Small intestine (tissue), 7 donors: ENCODE data around the gene MYD88. TPM values are rescaled to one million over a fixed set of nuclear protein-coding genes. Genes with fewer than 3 reads are reported as not detected.

Source experiments
- DNase-seq, 2 donors: peaks; one replicate each; pipeline versions ENCODE4 v3.0.0 to v3.0.0-alpha.2; 2013
- FAIRE-seq: peaks from 2 replicates; lab custom pipeline; 2012; peaks lifted over from hg19 to GRCh38; lab: Jason Lieb, UNC
- H3K27ac ChIP-seq, 3 donors: one replicate each; pipeline ENCODE4 v1.5.1; 2013; ENCODE audit warnings: low read length in 2 of 3, mild to moderate bottlenecking in 2 of 3, control low read depth in 1 of 3, inconsistent platforms in 1 of 3, low read depth in 1 of 3, moderate library complexity in 1 of 3
- H3K27me3 ChIP-seq, 3 donors: one replicate each; pipeline ENCODE4 v1.6.1; 2013; ENCODE audit warnings: low read length in 3 of 3, inconsistent platforms in 1 of 3; ENCODE audit not compliant: control insufficient read depth in 3 of 3, insufficient read depth in 3 of 3
- H3K36me3 ChIP-seq, 3 donors: one replicate each; pipeline ENCODE4 v1.6.1; 2013; ENCODE audit warnings: low read length in 3 of 3, inconsistent platforms in 1 of 3, low read depth in 1 of 3, mild to moderate bottlenecking in 1 of 3, moderate library complexity in 1 of 3; ENCODE audit not compliant: control insufficient read depth in 3 of 3, insufficient read depth in 2 of 3
- H3K4me1 ChIP-seq, 3 donors: one replicate each; pipeline ENCODE4 v1.6.1; 2013; ENCODE audit warnings: low read length in 2 of 3, inconsistent platforms in 1 of 3, low read depth in 1 of 3, mild to moderate bottlenecking in 1 of 3, moderate library complexity in 1 of 3; ENCODE audit not compliant: control insufficient read depth in 3 of 3, insufficient read depth in 2 of 3
- H3K4me3 ChIP-seq, 3 donors: one replicate each; pipeline ENCODE4 v1.5.1; 2013; ENCODE audit warnings: low read length in 3 of 3, control low read depth in 1 of 3, inconsistent platforms in 1 of 3, low read depth in 1 of 3, mild to moderate bottlenecking in 1 of 3, moderate library complexity in 1 of 3
- H3K9me3 ChIP-seq, 2 donors: one replicate each; pipeline ENCODE4 v1.6.1; 2013; ENCODE audit warnings: low read depth in 1 of 2, low read length in 1 of 2; ENCODE audit not compliant: control insufficient read depth in 2 of 2, insufficient read depth in 1 of 2
- WGBS, 3 donors: extraction: QIAGEN DNeasy Blood & Tissue Kit; methylation state at CpG; one replicate each; pipeline ENCODE4 v1.1.7; 2013; 5-methylcytosine and 5-hydroxymethylcytosine counted together
- polyA plus RNA-seq, 4 donors: library from polyadenylated mRNA; stranded (reverse) in 3 of 4; unstranded in 1 of 4; fragments of 200-250 nt in 3 of 4; fragments of 120-200 nt in 1 of 4; gene quantifications; one replicate each; pipeline versions ENCODE4 v1.2.1 to v1.2.3, GENCODE V29; 2013
- donor health status: healthy with polysubstance abuse.
- donor health status: control.
- donor health status: control.
- donor health status: Bipolar disorder and iron deficiency.
- donor health status: healthy.

Gene MYD88
- polyA plus RNA-seq, 4 donors: 30.5 to 62.2 (median 41.8) TPM

- Histone ChIP-seq H3K4me1 (no peaks in the 10 kb centered on the region), H3K27ac (peak overlapping the region in 2 of 3 donors; percentile 28 to 67), H3K27me3 (peaks cover 0 to 4% (median 0%) of the 10 kb centered on the region in 3 donors), H3K4me3 (no peak overlapping the region), H3K36me3 (no peaks in the 10 kb centered on the region), H3K9me3 (peaks cover 0 to 2% of the 10 kb centered on the region in 2 donors)
- WGBS, 3 donors: 76 to 80% (median 80%) methylated on average over 3 of the region's 3 CpGs
- no peak for DNase-seq
- no peak for FAIRE-seq
Measured at GRCh38 chr3:38150780-38151528, 12.5 kb downstream of the MYD88 start.

- DNase-seq: peak in 1 of 2 donors; percentile 67
- H3K36me3 ChIP-seq: no peaks in the 10 kb centered on the region
- H3K9me3 ChIP-seq: no peaks in the 10 kb centered on the region
- H3K27ac ChIP-seq: peak overlapping the region in 2 of 3 donors; percentile 28 to 67
- H3K27me3 ChIP-seq: no peaks in the 10 kb centered on the region
- no peaks in the 10 kb centered on the region for H3K4me1 ChIP-seq
- no peak for FAIRE-seq
- 64 to 83% (median 71%) methylated on average over 3 of the region's 3 CpGs for WGBS, 3 donors
- H3K4me3 ChIP-seq: no peak overlapping the region
Measured at GRCh38 chr3:38151667-38152265, 13.3 kb downstream of the MYD88 start.

GRCh38 chr3:38152609-38153008 lies 14.1 kb downstream of the MYD88 start:
- Histone ChIP-seq H3K9me3 (no peaks in the 10 kb centered on the region), H3K4me3 (no peak overlapping the region), H3K27ac (no peak overlapping the region), H3K4me1 (no peaks in the 10 kb centered on the region), H3K36me3 (no peaks in the 10 kb centered on the region), H3K27me3 (no peaks in the 10 kb centered on the region)
- 89 to 95% (median 93%) methylated on average over 2 of the region's 2 CpGs for WGBS, 3 donors
- DNase-seq: no peak
- FAIRE-seq: no peak

- no peak overlapping the region for H3K4me3 ChIP-seq
- H3K36me3 ChIP-seq: no peaks in the 10 kb centered on the region
- no peak overlapping the region for H3K27ac ChIP-seq
- H3K27me3 ChIP-seq: no peaks in the 10 kb centered on the region
- no peaks in the 10 kb centered on the region for H3K4me1 ChIP-seq
- 92 to 100% (median 100%) methylated on average over 2 of the region's 2 CpGs for WGBS, 3 donors
- DNase-seq (no peak), FAIRE-seq (no peak)
- no peaks in the 10 kb centered on the region for H3K9me3 ChIP-seq
Measured at GRCh38 chr3:38153221-38153620, 14.8 kb downstream of the MYD88 start.

- no peak overlapping the region for H3K27ac ChIP-seq
- no peaks in the 10 kb centered on the region for H3K9me3 ChIP-seq
- H3K27me3 ChIP-seq: no peaks in the 10 kb centered on the region
- DNase-seq: no peak
- FAIRE-seq: no peak
- H3K4me3 ChIP-seq: no peak overlapping the region
- H3K36me3 ChIP-seq: no peaks in the 10 kb centered on the region
- WGBS, 3 donors: 84 to 89% (median 88%) methylated on average over 2 of the region's 2 CpGs
- no peaks in the 10 kb centered on the region for H3K4me1 ChIP-seq
Measured at GRCh38 chr3:38154033-38154494, 15.6 kb downstream of the MYD88 start.

- DNase-seq: peak in 1 of 2 donors; percentile 35
- H3K27ac ChIP-seq: no peak overlapping the region
- H3K4me3 ChIP-seq: no peak overlapping the region
- H3K36me3 ChIP-seq: no peaks in the 10 kb centered on the region
- 41 to 54% (median 50%) methylated on average over 2 of the region's 2 CpGs for WGBS, 3 donors
- H3K27me3 ChIP-seq: no peaks in the 10 kb centered on the region
- no peaks in the 10 kb centered on the region for H3K4me1 ChIP-seq
- FAIRE-seq: no peak
- H3K9me3 ChIP-seq: no peaks in the 10 kb centered on the region
Measured at GRCh38 chr3:38154625-38155255, 16.3 kb downstream of the MYD88 start.

- no peak overlapping the region for H3K27ac ChIP-seq
- no peaks in the 10 kb centered on the region for H3K27me3 ChIP-seq
- no peaks in the 10 kb centered on the region for H3K4me1 ChIP-seq
- FAIRE-seq (no peak), DNase-seq (no peak)
- WGBS, 3 donors: 91 to 98% (median 91%) methylated on average over 2 of the region's 2 CpGs
- H3K4me3 ChIP-seq: no peak overlapping the region
- H3K9me3 ChIP-seq: no peaks in the 10 kb centered on the region
- H3K36me3 ChIP-seq: no peaks in the 10 kb centered on the region
Measured at GRCh38 chr3:38155825-38156224, 17.4 kb downstream of the MYD88 start.

- no peak overlapping the region for H3K27ac ChIP-seq
- H3K27me3 ChIP-seq: no peaks in the 10 kb centered on the region
- H3K4me3 ChIP-seq: no peak overlapping the region
- no peaks in the 10 kb centered on the region for H3K9me3 ChIP-seq
- H3K4me1 ChIP-seq: no peaks in the 10 kb centered on the region
- FAIRE-seq (no peak), DNase-seq (no peak)
- 96 to 97% (median 96%) methylated on average over 2 of the region's 2 CpGs for WGBS, 3 donors
- no peaks in the 10 kb centered on the region for H3K36me3 ChIP-seq
Measured at GRCh38 chr3:38157117-38157516, 18.7 kb downstream of the MYD88 start.
